Cardiac muscle cell (in vitro differentiated cells and primary cell): ENCODE data around the gene FSTL4. TPM values are rescaled to one million over a fixed set of nuclear protein-coding genes. Genes with fewer than 3 reads are reported as not detected.
A peak's percentile ranks its signal among the peaks of the same experiment; 100 is the strongest.

ENCODE experiments used
- DNase-seq, 2 donors: peaks; one replicate each; pipeline versions ENCODE4 v3.0.0 to v3.0.0-alpha.2; 2010 to 2017; ENCODE audit warnings: low read depth in 1 of 2, low spot score in 1 of 2
- H3K27ac ChIP-seq: fragments of 200-600 bp; sonication (generic); 2 replicates; pipeline ENCODE4 v1.5.1; 2016
- H3K27me3 ChIP-seq: fragments of 200-600 bp; sonication (generic); 2 replicates; pipeline ENCODE4 v1.6.0; 2016; ENCODE audit warnings: control low read depth
- H3K36me3 ChIP-seq: fragments of 200-600 bp; sonication (generic); 2 replicates; pipeline ENCODE4 v1.5.1; 2016; ENCODE audit warnings: control low read depth
- H3K4me1 ChIP-seq: fragments of 200-600 bp; sonication (generic); 2 replicates; pipeline ENCODE4 v1.8.1; 2017; ENCODE audit warnings: low read depth, mild to moderate bottlenecking, mixed run types
- H3K4me3 ChIP-seq: fragments of 200-600 bp; sonication (generic); 2 replicates; pipeline ENCODE4 v1.5.1; 2016; ENCODE audit warnings: mild to moderate bottlenecking
- H3K9me3 ChIP-seq: fragments of 200-600 bp; sonication (generic); 2 replicates; pipeline ENCODE4 v1.5.1; 2017; ENCODE audit warnings: low read depth, mild to moderate bottlenecking, control low read depth
- polyA plus RNA-seq: library from polyadenylated mRNA; unstranded; fragments of >200 nt; fragmentation: Nextera tagmentation; extraction: Ambion mirVana; gene quantifications from 2 replicates; pipeline ENCODE4 v1.2.1, GENCODE V29; 2016
- total RNA-seq: library from RNA; depleted of rRNA; stranded (reverse); fragments of >200 nt; gene quantifications from 2 replicates; pipeline ENCODE4 v1.2.3, GENCODE V29; 2016
- TF ChIP-seq, protein P1 (sequence below): IDR thresholded peaks from 2 replicates; pipeline ENCODE4 v1.5.1; 2012; ENCODE audit warnings: low read depth, mild to moderate bottlenecking, low read length

The FSTL4 gene
- total and polyA plus RNA-seq, 2 experiments from 2014 or later = 0.06 TPM; not detected in 1

DNA sequence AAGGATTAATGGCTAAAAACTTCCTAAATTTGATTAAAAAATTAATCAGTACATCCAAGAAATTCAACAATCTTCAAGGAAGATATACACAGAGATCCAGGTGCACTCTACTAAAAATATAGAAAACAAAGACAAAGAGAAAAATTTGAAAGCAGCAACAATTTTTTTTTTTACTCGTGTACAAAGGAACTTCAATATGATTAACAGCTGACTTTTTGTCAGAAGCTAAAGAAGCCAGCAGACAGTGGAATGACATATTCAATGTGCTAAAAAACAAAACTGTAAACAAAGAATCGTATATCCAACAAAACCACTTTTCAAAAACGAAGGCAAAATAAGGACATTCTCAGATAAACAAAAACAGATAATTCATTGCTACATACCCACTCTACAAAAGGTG lies 234.6 kb downstream of the FSTL4 start:
- Histone ChIP-seq H3K27me3 (no peaks in the 10 kb centered on the region), H3K36me3 (no peaks in the 10 kb centered on the region), H3K4me1 (no peaks in the 10 kb centered on the region), H3K27ac (no peak overlapping the region), H3K9me3 (no peaks in the 10 kb centered on the region), H3K4me3 (no peak overlapping the region)
- TF ChIP-seq, protein P1, sequence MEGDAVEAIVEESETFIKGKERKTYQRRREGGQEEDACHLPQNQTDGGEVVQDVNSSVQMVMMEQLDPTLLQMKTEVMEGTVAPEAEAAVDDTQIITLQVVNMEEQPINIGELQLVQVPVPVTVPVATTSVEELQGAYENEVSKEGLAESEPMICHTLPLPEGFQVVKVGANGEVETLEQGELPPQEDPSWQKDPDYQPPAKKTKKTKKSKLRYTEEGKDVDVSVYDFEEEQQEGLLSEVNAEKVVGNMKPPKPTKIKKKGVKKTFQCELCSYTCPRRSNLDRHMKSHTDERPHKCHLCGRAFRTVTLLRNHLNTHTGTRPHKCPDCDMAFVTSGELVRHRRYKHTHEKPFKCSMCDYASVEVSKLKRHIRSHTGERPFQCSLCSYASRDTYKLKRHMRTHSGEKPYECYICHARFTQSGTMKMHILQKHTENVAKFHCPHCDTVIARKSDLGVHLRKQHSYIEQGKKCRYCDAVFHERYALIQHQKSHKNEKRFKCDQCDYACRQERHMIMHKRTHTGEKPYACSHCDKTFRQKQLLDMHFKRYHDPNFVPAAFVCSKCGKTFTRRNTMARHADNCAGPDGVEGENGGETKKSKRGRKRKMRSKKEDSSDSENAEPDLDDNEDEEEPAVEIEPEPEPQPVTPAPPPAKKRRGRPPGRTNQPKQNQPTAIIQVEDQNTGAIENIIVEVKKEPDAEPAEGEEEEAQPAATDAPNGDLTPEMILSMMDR = no peak
- no peak for DNase-seq

DNA sequence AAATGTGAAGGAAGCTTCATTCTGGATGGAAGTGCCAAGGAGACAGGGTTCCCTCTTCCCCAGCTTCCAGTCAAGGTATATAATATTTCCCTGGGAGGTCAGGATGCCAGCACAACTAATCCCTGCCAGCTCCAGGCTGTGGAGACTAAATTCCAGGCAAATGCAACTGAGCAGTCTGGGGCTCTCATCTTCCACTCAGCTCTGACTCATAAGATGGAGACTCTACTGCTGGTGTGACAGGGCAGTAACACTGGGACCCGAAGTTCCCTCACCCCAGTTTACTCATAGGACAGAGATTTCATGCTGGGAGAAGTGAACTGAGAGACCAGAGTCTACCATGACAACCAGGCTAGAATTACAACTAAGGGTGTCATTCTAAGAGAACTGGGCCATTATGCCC lies 235.4 kb downstream of the FSTL4 start:
- H3K27me3 ChIP-seq = no peaks in the 10 kb centered on the region
- H3K9me3 ChIP-seq = no peaks in the 10 kb centered on the region
- no peak overlapping the region for H3K4me3 ChIP-seq
- no peaks in the 10 kb centered on the region for H3K36me3 ChIP-seq
- H3K27ac ChIP-seq = no peak overlapping the region
- TF ChIP-seq, protein P1 = no peak
- no peak for DNase-seq
- H3K4me1 ChIP-seq = no peaks in the 10 kb centered on the region

DNA sequence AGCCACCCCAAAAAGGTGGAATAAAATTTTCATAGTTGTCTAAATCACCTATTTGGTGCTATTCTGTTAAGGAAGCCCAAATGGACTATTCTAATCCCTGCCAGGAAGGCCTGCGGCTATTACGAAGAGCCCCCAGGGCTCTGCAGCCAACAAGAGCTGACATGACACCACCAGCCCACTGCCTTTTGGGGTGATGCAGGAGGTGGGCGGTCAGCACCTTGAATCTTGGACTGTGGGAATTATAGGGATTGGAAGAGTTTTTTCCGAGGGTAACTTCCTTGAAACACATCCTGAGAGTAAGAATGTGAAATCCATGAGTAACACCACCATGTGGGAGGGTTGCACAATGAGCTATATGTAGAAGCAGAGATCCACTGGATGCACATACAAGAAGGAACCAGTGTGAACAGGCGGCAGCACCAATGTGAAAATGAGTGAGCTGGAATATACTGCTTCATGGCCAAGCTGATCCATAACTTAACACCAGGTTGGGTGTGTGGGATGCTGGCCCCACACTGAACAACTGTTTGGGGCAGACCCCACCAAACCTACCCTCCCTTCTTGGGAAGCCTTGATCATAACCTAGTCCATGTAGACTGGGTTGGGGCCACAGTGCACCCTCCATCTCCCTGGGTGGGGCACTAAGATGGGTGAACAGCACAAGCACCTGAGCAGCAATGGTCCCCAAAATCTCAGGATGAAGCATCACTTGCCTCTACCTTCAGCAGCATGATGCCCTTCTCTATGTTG lies 239.0 kb downstream of the FSTL4 start:
- H3K9me3 ChIP-seq = no peaks in the 10 kb centered on the region
- DNase-seq = peak in 1 of 2 donors; percentile 24
- no peaks in the 10 kb centered on the region for H3K4me1 ChIP-seq
- H3K27me3 ChIP-seq = no peaks in the 10 kb centered on the region
- no peak overlapping the region for H3K4me3 ChIP-seq
- H3K36me3 ChIP-seq = no peaks in the 10 kb centered on the region
- H3K27ac ChIP-seq = no peak overlapping the region
- TF ChIP-seq, protein P1 = no peak

DNA sequence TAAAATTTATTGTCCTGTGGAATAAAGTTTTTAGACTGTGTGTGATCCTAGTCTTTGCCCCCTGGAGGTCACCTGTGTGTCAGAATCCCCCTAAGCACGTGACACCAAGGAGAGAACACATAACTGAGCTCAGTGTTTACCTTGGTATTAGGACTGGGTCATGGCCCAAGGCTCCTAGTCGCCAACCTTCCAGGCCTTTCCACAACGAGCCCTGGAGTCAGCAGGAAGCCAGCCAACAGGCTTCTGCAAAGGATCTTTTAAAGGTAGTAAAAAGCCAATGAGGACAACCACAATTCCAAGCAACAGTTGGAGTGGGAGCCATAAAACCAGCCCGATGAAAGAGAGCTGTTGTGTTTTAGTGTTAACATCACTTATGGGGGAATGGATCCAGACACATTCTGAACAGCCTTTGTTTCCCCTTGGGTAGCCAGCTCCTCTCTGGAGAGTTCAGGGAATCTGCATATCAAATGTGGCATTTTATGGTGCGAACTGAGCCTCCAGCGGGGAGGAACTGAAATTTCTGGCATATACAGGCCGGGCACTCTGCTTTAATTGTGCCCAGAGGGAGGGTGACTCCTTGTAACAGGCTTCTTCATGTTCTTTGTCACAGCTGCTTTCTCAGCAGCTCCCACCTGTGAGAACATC lies 239.9 kb downstream of the FSTL4 start:
- Histone ChIP-seq H3K9me3 (no peaks in the 10 kb centered on the region), H3K36me3 (no peaks in the 10 kb centered on the region), H3K27me3 (no peaks in the 10 kb centered on the region), H3K27ac (no peak overlapping the region), H3K4me3 (no peak overlapping the region), H3K4me1 (no peaks in the 10 kb centered on the region)
- TF ChIP-seq, protein P1 = no peak
- no peak for DNase-seq

DNA sequence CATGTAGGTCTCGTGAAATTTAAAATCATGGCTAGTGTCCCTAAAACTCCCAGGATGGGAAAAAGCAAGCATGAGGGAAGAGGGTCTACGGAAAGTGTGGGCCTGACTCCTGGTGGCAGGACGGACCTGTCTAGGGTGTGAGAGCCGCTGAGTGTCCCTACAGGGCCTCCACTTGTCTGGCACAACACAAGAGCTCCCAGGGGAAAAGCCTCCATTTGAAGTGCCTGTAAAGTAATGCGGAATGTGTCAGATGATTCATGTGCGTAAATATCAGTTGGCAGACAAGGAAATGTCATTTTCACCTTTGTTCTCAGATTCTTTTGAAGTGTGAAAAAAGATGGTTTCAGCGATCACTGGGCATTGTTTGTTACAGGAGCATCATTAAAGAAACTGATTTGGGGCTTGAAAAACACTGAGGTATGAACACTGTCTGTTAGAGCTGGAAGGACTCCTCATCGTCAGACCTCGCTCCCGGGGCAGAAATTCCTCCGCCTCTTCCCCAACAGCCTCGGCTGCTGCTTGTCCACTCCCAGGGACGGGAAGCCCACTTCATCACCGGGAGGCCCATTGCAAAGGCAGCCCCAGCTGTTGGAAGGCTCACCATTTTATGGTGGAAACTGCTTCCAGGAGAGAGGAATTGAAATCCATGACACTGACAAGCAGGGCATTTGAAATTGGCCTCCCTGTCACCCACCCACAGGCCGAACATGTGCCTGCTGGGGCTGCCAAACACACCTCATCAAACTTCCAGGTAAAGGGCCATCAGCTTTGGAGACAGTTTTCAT lies 240.8 kb downstream of the FSTL4 start:
- no peaks in the 10 kb centered on the region for H3K9me3 ChIP-seq
- no peaks in the 10 kb centered on the region for H3K27me3 ChIP-seq
- TF ChIP-seq, protein P1 = no peak
- H3K27ac ChIP-seq = no peak overlapping the region
- H3K4me3 ChIP-seq = no peak overlapping the region
- no peaks in the 10 kb centered on the region for H3K36me3 ChIP-seq
- DNase-seq = no peak
- no peaks in the 10 kb centered on the region for H3K4me1 ChIP-seq
